Measurements from ENCODE around the gene LANCL2. TPM values are rescaled to one million over a fixed set of nuclear protein-coding genes. Genes with fewer than 3 reads are reported as not detected.

LANCL2 gene
- polyA plus RNA-seq, 3 donors: 6.4 to 11.8 (median 8.3) TPM

GRCh38 chr7:55335151-55335550 is 30.0 kb upstream of the LANCL2 start:
- Mint-ChIP-seq H3K27me3 (ENCODE audit: low read depth in 3 of 3) (peaks cover 0 to 4% (median 1%) of the 10 kb centered on the region in 3 donors), H3K36me3 (no peaks in the 10 kb centered on the region), H3K4me1 (no peaks in the 10 kb centered on the region), H3K4me3 (no peak overlapping the region), H3K27ac (no peak overlapping the region), H3K9me3 (peaks cover 0 to 14% (median 3%) of the 10 kb centered on the region in 7 donors)
- Histone ChIP-seq H3K9ac (ENCODE audit: insufficient read depth, low read length, poor library complexity, severe bottlenecking) (no peak overlapping the region), H2AFZ (ENCODE audit: insufficient read depth, low read depth, low read length, poor library complexity, severe bottlenecking) (no peak overlapping the region), H3K79me2 (ENCODE audit: insufficient read depth, low read length) (no peaks in the 10 kb centered on the region), H3K27me3 (ENCODE audit: control insufficient read depth in 2 of 2, insufficient read depth in 2 of 2, low read length in 2 of 2) (no peaks in the 10 kb centered on the region), H3K27ac (ENCODE audit: low read depth in 1 of 2, low read length in 2 of 2) (no peak overlapping the region), H3K4me3 (replicated peaks in 1 of 3; ENCODE audit: low read depth in 2 of 3, low read length in 3 of 3) (no peak overlapping the region), H3K4me1 (ENCODE audit: control insufficient read depth in 1 of 2, insufficient read depth in 2 of 2, low read length in 2 of 2) (no peaks in the 10 kb centered on the region), H3K4me2 (replicated peaks; ENCODE audit: extremely low read depth, low read length, poor library complexity, severe bottlenecking) (no peak overlapping the region), H3K9me3 (replicated peaks in 1 of 2; ENCODE audit: control insufficient read depth in 1 of 2, insufficient read depth in 1 of 2, low read length in 2 of 2) (no peaks in the 10 kb centered on the region), H4K20me1 (ENCODE audit: insufficient read depth, low read length) (no peaks in the 10 kb centered on the region), H3K36me3 (replicated peaks in 1 of 2; ENCODE audit: control insufficient read depth in 1 of 2, insufficient read depth in 2 of 2, low read length in 2 of 2) (no peaks in the 10 kb centered on the region)
- WGBS (ENCODE audit: insufficient coverage): no CpG with 5 or more reads among the region's 5 CpGs
- DNase-seq: no peak
- no peak for TF ChIP-seq CTCF (IDR thresholded peaks at IDR 0.05)
- intact Hi-C loops (cut with micrococcal nuclease): no loop called here

- Histone ChIP-seq H3K4me1 (ENCODE audit: control insufficient read depth in 1 of 2, insufficient read depth in 2 of 2, low read length in 2 of 2) (no peaks in the 10 kb centered on the region), H3K27ac (ENCODE audit: low read depth in 1 of 2, low read length in 2 of 2) (no peak overlapping the region), H3K36me3 (replicated peaks in 1 of 2; ENCODE audit: control insufficient read depth in 1 of 2, insufficient read depth in 2 of 2, low read length in 2 of 2) (no peaks in the 10 kb centered on the region), H3K4me2 (replicated peaks; ENCODE audit: extremely low read depth, low read length, poor library complexity, severe bottlenecking) (no peak overlapping the region), H2AFZ (ENCODE audit: insufficient read depth, low read depth, low read length, poor library complexity, severe bottlenecking) (no peak overlapping the region), H3K9ac (ENCODE audit: insufficient read depth, low read length, poor library complexity, severe bottlenecking) (no peak overlapping the region), H3K4me3 (replicated peaks in 1 of 3; ENCODE audit: low read depth in 2 of 3, low read length in 3 of 3) (no peak overlapping the region), H3K27me3 (ENCODE audit: control insufficient read depth in 2 of 2, insufficient read depth in 2 of 2, low read length in 2 of 2) (no peaks in the 10 kb centered on the region), H4K20me1 (ENCODE audit: insufficient read depth, low read length) (no peaks in the 10 kb centered on the region), H3K9me3 (replicated peaks in 1 of 2; ENCODE audit: control insufficient read depth in 1 of 2, insufficient read depth in 1 of 2, low read length in 2 of 2) (no peaks in the 10 kb centered on the region), H3K79me2 (ENCODE audit: insufficient read depth, low read length) (no peaks in the 10 kb centered on the region)
- no peak overlapping the region for H3K27ac Mint-ChIP-seq
- no peak for TF ChIP-seq CTCF (IDR thresholded peaks at IDR 0.05)
- no peaks in the 10 kb centered on the region for H3K36me3 Mint-ChIP-seq
- intact Hi-C loops (cut with micrococcal nuclease): no loop called here
- no peaks in the 10 kb centered on the region for H3K4me1 Mint-ChIP-seq
- no peak for DNase-seq
- WGBS (ENCODE audit: insufficient coverage): 90% methylated on average over 3 of the region's 5 CpGs
- H3K27me3 Mint-ChIP-seq (ENCODE audit: low read depth in 3 of 3): peaks cover 0 to 4% (median 1%) of the 10 kb centered on the region in 3 donors
- peaks cover 0 to 14% (median 5%) of the 10 kb centered on the region in 7 donors for H3K9me3 Mint-ChIP-seq
- H3K4me3 Mint-ChIP-seq: no peak overlapping the region
These were observed 29.4 kb upstream of the LANCL2 start for GRCh38 chr7:55335786-55336185.

All from CD14-positive monocyte (primary cell).